Erythroblast (primary cell): ENCODE measurements around the gene CCDC154.

ENCODE experiments used
- GATA1 ChIP-seq: IDR thresholded peaks from 2 replicates; pipeline ENCODE4 v1.6.1; 2011; ENCODE audit warnings: low read depth, mild to moderate bottlenecking, control low read depth, low read length, moderate library complexity
- POLR2A ChIP-seq: IDR thresholded peaks from 2 replicates; pipeline ENCODE4 v1.6.1; 2011; ENCODE audit warnings: mild to moderate bottlenecking, low read length

- TF ChIP-seq POLR2A (no peak), GATA1 (no peak)
Measured at GRCh38 chr16:1457489-1458245, 13.3 kb upstream of the CCDC154 start.
